ENCODE results near the gene DIP2B.
A peak's percentile ranks its signal among the peaks of the same experiment; 100 is the strongest.
"Not testable (repeated sequence)": the region's sequence is repeated elsewhere in the genome, so short reads cannot be mapped to it uniquely, and the experiment has no call there.

The DIP2B gene, protein sequence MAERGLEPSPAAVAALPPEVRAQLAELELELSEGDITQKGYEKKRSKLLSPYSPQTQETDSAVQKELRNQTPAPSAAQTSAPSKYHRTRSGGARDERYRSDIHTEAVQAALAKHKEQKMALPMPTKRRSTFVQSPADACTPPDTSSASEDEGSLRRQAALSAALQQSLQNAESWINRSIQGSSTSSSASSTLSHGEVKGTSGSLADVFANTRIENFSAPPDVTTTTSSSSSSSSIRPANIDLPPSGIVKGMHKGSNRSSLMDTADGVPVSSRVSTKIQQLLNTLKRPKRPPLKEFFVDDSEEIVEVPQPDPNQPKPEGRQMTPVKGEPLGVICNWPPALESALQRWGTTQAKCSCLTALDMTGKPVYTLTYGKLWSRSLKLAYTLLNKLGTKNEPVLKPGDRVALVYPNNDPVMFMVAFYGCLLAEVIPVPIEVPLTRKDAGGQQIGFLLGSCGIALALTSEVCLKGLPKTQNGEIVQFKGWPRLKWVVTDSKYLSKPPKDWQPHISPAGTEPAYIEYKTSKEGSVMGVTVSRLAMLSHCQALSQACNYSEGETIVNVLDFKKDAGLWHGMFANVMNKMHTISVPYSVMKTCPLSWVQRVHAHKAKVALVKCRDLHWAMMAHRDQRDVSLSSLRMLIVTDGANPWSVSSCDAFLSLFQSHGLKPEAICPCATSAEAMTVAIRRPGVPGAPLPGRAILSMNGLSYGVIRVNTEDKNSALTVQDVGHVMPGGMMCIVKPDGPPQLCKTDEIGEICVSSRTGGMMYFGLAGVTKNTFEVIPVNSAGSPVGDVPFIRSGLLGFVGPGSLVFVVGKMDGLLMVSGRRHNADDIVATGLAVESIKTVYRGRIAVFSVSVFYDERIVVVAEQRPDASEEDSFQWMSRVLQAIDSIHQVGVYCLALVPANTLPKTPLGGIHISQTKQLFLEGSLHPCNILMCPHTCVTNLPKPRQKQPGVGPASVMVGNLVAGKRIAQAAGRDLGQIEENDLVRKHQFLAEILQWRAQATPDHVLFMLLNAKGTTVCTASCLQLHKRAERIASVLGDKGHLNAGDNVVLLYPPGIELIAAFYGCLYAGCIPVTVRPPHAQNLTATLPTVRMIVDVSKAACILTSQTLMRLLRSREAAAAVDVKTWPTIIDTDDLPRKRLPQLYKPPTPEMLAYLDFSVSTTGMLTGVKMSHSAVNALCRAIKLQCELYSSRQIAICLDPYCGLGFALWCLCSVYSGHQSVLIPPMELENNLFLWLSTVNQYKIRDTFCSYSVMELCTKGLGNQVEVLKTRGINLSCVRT (N-terminal part only)

DNA sequence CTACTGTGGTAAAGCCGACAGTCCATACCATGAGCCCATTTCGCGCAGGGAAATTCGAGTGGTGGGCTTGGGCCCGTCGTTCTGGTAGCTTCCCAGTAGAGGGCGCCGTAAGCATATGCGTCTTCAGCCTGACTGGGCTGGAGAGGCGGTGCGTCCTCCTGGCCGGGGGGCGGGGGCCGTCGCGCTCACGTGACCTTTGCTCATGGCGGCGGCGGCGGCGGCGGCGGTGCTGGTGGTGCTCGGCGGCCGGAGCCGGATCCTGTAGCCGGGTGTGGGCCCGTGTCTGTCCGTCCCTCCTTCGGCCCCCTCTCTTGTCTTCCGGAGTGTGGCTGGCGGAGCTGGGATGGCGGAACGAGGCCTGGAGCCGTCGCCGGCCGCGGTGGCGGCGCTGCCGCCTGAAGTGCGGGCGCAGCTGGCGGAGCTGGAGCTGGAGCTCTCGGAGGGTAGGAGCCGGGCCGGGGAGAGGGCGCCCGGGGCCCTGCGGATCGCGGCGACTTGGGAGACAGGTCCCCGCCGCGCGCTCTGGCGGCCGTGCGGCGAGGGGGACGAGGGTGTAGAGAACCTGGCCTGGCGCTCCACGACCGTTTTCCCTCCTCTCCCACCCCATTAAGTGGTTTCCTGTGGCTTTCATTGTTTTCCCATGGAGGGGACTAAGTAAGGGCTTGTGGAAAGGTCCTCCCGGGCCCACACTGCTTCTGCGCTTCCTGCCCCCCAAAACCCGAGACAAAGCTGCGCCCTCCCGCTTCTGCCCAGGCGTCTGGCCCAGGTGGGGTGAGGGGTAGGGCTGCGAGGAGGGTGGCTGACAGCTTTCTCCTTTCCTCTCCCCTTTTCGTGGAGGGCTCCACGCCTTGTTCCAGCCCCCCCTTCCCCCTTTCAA lies at the start of gene DIP2B:
Gene DIP2B, plus strand, starts transcription at position 188 of the 877 bp plus-strand sequence. Its CDS starts 156 bp downstream, at position 344.
- peak; percentile 89 for DNase-seq (ENCODE audit: low read depth)

DNA sequence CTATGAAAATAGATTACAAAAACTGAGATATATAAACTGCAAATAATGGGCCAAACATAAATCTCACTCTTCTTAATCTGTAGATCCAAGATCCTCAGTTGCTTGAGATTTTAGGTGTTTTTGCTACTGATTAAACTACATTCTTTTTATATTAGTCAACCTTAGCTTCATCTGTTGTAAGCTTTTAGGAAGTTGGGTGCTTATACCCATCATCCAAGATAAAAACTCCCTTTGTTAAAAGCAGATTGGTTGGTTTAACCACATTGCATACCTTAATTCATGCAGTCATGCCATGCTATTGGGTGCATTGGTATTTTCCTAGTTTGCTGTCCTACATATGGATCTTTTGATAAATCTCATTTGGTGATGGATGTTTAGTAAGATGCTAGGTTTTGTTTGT lies 46.2 kb upstream of the DIP2B start:
- peak; percentile 42 for DNase-seq (ENCODE audit: low read depth)

DNA sequence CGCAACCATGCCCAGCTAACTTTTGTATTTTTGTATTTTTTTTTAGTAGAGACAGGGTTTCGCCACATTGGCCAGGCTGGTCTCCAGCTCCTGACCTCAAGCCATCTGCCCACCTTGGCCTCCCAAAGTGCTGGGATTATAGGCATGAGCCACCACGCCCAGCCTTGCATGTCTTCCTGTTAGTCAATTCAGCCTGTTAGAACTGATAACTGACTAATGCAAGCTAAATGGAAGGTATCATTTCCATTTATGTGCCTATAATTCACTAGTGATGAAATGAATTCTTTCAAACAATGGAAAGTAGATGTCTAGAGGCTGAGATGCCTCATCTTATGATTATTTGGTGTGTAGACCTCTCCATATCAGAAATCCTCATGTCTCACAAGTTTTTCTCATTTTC lies 37.3 kb upstream of the DIP2B start:
- DNase-seq (ENCODE audit: low read depth), result no peak

DNA sequence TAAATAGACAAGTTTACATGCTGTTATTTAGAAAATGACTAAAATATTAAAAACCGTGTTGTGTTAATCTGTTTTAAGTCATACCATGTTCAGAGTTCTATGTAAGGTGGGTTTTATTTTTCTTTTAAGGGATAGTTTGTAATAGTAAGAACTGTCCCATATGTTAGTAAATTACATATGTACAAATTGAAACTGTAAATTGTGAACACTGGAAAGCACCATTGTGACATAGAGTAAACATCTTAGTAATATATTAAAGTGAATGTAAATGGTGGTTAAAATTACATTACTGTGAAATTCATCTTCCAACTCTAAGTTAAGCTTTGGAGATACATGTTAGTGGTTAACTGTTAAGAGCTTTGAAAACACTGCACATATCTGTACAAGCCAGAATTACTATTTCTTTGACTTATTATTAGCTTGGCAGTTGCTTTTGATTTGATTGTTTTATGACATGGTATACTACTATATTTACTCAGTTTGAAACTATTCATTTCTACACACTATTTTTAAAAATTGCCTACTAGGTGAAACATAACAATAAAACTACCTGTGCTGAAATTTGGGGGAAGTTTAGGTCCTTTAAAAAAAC lies 27.4 kb upstream of the DIP2B start:
- no peak for DNase-seq (ENCODE audit: low read depth)

DNA sequence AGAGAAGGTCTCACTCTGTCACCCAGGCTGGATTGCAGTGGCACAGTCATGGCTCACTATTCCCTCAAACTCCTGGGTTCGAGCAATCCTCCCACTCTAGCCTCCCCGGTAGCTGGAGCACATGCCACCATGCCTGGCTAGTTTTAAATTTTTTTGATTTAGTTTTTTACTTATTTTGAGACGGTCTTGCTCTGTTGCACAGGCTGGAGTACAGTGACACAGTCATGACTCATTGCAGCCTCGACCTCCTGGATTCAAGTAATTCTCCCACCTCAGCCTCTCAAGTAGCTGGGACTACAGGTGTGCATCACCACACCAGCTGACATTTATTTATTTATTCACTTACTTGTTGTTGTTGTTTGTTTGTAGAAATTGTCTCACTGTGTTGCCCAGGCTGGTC lies 22.2 kb upstream of the DIP2B start:
- DNase-seq (ENCODE audit: low read depth), result no peak

DNA sequence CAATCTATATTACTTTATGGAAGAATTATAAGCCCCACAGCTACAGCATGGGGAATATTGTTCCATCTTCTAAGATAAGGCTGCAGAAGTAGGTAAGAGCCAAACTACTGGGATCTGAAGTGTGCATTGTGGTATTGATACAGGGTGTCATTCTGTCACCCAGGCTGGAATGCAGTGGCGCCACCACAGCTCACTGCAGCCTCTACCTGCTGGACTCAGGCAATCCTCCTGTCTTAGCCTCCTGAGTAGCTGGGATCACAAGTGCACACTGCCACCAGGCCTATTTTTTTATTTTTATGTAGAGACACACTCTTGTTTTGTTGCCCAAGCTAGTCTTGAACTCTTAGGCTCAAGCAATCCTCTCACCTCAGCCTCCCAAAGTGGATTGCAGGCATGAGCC lies 21.3 kb upstream of the DIP2B start:
- no peak for DNase-seq (ENCODE audit: low read depth)

DNA sequence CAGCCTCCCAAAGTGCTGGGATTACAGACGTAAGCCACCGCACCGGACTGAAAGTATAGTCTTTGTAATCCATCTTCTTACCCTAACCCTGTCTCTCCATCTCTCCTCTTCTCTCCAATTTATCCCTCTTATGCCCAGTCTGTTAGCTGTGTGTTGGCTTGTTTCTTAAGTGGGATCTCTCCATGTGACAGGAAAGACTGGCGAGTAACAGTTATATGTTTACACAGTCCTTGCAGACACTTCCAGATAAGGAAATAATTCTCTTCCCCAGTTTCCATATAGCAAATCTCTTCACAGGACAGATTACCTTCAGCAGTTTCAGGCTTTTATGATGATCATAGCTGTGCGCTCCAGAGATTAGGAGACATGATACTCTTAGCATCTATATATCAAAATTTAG lies 16.0 kb upstream of the DIP2B start:
- DNase-seq (ENCODE audit: low read depth), result no peak

DNA sequence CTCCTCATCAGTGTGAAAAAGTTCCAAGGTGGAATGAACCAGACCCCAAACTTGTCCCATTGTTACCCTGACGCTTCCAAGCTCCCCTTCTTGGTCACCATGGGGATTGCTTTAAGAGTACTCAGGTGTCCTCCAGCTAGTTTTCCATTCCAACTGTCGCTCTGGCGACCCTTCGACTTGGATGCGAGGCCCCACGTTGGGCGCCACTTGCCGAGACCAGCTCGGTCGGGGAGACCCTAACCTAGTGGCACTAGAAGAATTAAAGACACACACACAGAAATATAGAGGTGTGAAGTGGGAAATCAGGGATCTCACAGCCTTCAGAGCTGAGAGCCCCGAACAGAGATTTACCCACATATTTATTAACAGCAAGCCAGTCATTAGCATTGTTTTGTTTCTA lies 6.7 kb upstream of the DIP2B start:
- DNase-seq (ENCODE audit: low read depth), result not testable (repeated sequence)

DNA sequence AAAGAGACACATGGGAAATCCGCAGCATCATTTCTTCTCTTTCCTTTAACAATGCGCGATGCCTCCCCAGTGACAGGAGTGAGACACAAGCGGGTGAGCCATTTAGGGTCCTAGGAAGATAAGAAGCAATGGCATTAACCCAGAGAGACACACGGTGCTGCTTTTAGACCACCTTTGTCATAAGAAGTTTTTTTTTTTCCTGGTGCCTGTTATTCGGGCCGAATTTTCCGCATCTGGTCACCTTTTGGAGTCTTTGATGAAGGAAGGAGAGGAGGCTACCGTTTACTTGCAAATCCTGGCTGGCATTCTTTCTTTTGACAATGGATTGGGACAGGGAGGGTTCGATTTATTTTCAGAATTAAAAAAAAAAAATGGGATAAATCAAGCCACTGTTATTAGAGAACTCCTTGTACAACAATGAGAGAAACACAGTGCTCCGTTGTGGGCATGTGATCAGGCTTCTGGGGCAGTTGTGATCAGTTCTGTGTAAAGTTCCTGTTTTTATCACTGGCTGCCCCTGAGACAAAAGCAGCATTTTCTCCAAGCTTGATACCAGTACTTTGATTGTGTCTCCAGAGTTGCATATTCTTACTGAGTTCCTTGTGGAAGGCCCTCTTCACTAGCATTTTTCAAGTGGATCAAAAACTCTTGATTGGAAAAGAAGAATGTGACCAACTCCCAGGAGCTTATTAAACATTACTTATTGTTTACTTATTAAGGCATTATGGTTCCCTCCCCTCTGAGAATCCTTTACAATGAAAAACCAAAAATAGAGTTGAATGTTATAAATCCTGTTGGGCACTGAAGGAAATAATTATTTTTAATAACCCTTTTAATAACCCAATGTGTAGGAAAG lies 1.1 kb downstream of the DIP2B start:
- DNase-seq (ENCODE audit: low read depth), result no peak

DNA sequence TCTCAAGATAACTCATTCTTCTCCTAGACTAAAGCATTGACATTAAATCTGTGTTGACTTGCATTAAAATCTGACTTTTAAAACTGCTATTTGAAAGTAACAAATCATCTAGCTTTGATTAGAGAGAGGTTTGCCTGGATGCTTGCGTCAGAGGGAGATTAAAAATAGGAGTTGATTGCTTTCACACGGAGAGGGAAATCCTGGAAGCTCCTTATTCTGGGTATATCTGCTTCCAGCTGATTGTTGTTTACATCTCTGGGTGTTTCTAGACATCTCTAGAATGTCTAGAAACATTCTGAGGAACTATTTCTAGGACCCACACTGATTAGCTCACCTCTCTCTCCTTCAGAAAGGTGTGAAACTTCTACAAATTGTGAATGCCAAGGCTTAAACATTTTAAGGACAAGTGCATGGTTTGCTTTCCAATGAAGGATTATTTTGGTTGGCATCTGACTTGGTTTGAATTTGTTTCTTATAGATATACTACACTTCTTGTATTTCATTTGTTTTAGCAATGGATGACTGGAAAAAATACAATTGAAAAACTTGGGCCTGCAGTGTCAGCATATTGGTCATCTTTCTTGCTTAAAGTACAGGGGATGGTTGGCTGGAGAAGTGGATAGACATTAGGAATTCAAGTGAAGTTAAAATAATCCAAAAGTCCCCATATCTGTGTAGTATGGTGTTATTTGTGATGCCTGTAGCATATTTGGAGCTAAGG lies 2.1 kb downstream of the DIP2B start:
- no peak for DNase-seq (ENCODE audit: low read depth)

DNA sequence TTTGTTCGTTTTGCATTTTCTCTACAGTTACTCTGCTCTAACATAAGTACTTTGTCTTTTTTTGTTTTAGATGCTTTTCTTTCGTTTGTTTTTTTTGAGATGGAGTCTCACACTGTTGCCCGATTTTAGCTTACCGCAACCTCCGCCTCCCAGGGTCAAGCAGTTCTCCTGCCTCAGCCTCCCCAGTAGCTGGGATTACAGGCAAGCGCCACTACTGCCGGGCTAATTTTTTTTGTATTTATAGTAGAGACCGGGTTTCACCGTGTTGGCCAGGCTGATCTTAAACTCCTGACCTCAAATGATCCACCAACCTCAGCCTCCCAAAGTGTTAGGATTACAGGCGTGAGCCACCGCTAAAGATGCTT lies 2.7 kb downstream of the DIP2B start:
- no peak for DNase-seq (ENCODE audit: low read depth)

DNA sequence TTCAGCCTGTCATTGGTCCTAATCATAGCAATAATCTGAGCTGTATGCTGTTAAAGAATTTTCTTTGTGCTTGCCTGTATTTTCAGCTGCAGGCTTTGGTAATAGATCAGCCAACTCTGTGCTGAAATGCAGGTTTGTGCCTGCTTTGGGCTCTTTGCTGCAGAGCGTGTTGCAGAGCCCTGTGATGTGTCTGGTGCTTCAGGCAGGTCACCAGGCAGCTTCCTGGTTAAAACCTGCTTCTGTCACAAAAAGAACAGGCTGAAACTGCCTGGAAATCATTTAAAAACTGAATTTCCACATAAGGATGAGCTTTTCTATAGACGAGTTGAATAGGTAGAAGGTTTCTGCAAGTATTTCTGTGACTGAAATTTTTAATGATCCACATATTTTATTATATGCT lies 3.1 kb downstream of the DIP2B start:
- no peak for DNase-seq (ENCODE audit: low read depth)

DNA sequence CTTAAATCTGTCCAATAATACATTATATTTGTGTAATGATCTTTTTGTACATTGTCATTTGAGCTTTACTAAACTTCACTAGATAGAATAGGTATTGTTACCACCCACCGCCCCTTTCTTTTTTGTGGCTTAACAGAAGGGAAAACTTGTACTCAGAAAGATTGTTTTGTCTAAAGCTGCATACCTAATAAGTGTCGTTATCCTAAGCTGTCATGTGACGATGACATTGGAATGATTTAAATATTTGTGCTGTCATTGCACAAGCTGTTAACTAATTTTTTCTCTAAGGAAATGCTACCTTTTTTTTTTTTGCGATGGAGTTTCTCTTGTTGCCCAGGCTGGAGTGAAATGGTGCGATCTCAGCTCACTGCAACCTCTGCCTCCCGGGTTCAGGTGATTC lies 3.6 kb downstream of the DIP2B start:
- no peak for DNase-seq (ENCODE audit: low read depth)

DNA sequence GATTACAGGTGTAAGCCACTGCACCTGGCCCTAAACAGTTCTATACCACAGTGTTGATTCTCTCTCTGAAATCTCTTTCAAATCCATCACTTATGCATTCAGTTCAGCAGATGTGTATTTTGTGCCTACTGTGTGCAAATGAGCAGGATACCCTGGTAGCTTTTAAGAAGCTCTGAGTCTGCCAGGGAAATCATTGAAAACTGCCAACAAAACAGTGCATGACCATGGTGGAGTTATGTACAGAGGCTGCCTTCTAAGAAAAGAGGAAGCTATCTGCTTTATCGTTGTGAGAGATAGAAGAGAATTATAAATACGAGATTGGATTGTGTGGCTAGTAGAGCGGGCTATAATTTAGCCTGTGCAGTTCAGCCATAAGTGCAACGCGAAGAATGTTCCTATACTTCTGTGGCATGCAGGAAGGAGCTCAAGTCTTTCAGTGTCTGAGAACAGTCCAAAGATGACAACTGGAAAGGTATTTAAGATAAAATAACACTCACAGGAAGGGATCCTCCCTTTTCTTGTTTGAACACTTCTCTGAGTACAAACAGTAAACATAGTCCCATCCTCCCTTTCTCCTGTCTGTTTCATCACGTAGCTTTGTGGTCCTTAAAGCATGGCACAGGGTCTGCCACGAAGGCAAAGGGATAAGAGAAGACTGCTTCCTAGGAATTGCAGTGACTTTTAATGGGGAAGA lies 4.3 kb downstream of the DIP2B start:
- DNase-seq (ENCODE audit: low read depth), result no peak

DNA sequence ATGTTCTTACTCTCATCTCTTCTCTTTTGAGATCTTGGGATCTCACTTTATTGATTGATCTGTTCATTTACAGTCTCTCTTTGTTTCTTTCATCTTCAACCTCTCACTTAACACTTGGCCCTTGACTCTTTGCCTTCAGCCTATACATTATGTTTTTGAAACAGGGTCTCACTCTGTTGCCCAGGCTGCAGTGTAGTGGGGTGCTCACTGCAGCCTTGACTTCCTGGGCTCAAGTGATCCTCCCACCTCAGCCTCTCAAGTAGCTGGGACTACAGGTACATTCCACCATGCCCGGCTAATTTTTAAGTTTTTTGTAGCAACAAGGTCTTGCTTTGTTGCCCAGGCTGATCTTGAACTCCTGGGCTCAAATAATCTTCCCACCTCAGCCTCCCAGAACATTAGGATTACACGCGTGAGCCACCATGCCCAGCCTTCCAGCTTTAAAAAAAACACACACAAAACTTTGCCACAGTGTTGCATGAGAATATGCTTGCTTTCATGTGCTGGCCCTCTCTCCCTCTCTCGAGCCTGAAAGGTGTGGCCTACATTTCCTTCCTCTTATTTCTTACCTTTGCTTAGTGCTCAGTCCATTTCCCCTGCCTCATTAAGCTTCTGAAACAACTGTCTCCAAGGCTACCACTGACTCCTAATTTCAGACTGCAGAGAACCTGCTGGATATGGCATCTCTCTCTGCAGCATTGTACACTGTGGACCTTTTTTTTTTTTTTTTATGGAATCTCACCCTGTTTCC lies 9.9 kb downstream of the DIP2B start:
- DNase-seq (ENCODE audit: low read depth), result no peak

DNA sequence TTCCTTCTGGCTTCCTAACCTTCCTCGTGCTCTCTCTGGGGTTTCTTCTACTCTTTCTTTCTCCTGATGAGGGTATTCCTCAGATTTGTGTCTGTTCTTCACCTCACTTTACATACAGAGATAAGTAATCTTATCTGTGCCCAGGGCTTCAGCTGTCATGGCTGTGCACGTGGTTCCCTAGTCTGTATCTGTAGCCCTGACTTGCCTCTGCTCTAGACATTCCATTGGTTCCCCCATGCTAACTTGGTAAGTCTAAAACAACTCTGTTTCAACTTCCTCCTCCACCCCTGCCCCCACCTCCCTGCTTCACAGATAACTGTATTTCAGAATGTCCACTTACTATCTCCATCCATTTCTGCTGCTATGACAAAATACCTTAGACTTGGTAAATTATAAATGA lies 10.8 kb downstream of the DIP2B start:
- DNase-seq (ENCODE audit: low read depth), result no peak

DNA sequence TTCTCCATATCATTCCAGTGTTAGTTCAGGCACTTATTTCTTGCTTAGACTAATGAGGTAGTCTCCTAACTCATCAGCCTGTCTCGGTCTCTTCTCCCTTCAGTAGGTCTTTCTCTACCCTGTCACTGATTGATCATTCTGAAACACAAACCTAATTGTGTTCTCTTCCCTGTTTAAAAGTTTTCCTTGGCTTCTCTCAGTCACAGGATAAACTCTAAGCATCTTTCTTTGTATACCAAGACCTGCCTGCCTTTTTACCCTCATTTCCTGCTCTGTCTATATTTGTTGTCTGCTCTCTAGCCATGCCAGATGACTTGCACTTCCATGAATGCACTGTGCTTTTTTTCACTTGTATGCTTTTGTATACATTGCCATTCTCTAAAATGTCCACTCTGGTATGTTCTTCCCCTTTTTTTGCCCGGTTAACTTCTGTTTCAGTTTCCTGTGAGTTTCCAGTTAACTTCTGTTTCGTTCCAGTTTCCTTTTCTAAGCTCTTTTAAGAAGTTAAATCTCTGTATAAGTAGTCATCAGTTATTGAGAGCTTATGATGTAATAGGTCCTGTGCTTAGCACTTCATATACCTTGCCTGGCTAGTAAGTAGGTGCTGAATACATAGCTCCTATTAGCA lies 12.8 kb downstream of the DIP2B start:
- peak; percentile 81 for DNase-seq (ENCODE audit: low read depth)

DNA sequence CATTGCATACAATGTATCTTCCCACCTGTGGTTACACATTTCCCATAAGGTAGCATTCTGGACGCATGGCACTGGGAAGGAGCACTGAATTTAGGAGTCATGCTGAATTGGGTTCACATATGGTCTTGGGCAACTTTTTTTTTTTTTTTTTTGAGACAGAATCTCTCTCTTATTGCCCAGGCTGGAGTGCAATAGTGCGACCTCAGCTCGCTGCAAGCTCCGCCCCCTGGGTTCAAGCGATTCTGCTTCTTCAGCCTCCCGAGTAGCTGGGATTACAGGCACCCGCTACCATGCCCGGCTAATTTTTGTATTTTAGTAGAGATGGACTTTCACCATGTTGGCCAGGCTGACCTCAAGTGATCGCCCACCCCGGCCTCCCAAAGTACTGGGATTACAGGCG lies 13.3 kb downstream of the DIP2B start:
- DNase-seq (ENCODE audit: low read depth), result no peak
